ENCODE results near the gene TENM3.

The TENM3 gene

DNA sequence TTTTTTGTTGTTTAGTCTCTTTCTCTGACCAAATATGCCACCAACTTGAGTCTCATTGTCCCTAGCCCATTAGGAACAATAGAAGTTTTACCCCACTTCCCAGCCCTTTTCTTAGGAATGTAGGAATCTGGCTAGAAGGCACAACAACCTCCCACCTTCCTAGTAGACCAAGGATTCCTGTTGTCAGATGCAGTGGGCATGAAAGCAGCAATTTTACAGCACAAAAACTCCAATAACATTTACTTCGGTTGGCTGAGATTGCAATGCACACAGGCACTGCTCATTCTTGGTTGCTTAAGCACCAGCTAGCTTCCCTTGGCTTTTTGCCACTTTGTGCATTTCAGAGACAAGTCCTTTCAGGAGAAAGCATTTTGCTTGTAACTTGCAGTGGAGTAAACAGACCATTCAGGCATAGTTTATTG is 312.8 kb downstream of the TENM3 start:
- no peak overlapping the region for H3K4me3 ChIP-seq (replicated peaks in 1 of 2; ENCODE audit: low read depth in 2 of 2, low read length in 2 of 2)
- no peak for TF ChIP-seq CTCF (IDR thresholded peaks at IDR 0.05; ENCODE audit: low read depth, low read length)
- DNase-seq (ENCODE audit: low read depth in 2 of 2), result peak; percentile 38 to 83

DNA sequence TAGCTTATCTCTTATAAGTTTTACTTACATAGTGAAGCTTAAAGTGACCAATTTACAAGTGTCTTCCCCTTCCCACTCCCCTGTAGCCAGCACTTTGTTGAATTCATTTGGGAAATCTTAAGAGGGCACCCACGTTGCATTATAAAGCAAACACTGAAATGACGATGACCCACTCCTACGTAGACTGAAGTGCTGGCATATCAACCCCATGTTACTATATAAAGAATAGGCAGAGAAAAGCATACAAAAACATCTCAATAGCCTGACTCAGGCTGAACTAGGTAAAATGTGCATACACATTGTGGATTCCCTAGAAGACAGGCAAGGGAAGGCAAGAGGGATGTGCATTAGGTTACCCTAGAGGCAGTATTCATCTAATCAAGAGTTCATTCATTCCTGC is 313.4 kb downstream of the TENM3 start:
- DNase-seq (ENCODE audit: low read depth in 2 of 2), result no peak
- no peak for TF ChIP-seq CTCF (IDR thresholded peaks at IDR 0.05; ENCODE audit: low read depth, low read length)
- no peak overlapping the region for H3K4me3 ChIP-seq (replicated peaks in 1 of 2; ENCODE audit: low read depth in 2 of 2, low read length in 2 of 2)

GRCh38 chr4:182560358-182560757 is 317.2 kb downstream of the TENM3 start:
- DNase-seq (ENCODE audit: low read depth in 2 of 2), result peak in 1 of 2 donors; percentile 5
- no peak overlapping the region for H3K4me3 ChIP-seq (replicated peaks in 1 of 2; ENCODE audit: low read depth in 2 of 2, low read length in 2 of 2)
- no peak for TF ChIP-seq CTCF (IDR thresholded peaks at IDR 0.05; ENCODE audit: low read depth, low read length)

- no peak for TF ChIP-seq CTCF (IDR thresholded peaks at IDR 0.05; ENCODE audit: low read depth, low read length)
- no peak overlapping the region for H3K4me3 ChIP-seq (replicated peaks in 1 of 2; ENCODE audit: low read depth in 2 of 2, low read length in 2 of 2)
- DNase-seq (ENCODE audit: low read depth in 2 of 2), result no peak
These were observed 319.1 kb downstream of the TENM3 start for GRCh38 chr4:182562350-182562749.

DNA sequence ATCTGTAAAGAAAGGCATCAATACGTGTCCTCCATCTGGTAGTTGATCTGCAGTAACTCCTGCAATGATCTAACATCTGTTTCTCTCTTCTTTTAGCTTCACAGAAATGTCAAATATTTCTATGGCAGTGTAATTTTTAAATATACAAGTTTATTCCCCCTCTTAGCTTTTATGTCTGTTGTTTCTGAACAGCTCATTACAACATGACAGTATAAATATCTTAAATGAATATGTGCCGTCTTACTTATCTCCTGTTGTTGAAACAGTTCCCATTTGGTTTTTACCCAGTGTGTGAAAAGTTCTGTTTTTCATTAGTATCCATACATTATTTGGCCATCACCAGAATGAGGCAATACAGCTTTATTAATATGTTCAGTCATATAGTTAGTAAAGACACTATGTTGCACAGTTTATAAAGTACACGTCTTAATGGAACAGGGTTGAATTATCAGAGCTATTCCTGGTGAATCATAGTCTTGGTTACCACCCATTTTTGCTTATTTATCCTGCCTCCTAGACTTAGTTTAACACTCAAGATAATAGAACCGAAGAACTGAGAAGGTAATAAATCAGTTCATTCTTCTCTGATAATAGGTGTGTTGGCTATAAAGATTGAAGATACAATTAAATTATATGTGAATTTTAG is 321.6 kb downstream of the TENM3 start:
- no peak for DNase-seq (ENCODE audit: low read depth in 2 of 2)
- H3K4me3 ChIP-seq (replicated peaks in 1 of 2; ENCODE audit: low read depth in 2 of 2, low read length in 2 of 2), result no peak overlapping the region
- TF ChIP-seq CTCF (IDR thresholded peaks at IDR 0.05; ENCODE audit: low read depth, low read length), result no peak

DNA sequence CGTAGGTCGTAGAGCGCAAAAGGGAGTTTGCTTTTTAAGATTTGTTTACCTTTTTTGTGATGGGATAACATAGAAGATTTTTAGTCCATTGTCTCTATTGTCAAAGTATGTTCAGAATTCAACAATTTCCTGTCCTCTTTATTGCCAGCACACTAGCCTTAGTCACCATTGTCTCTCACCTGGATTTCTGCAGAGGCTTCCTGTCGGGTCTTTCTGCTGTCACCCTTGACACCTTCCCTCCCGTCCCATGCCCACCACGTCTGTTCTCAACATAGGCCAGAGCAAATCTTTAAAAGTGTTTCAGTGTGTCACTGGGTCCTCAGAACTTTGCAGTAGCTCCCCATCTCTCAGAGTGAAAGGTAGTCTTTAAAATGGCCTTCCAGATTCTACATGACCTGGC is 323.9 kb downstream of the TENM3 start:
- TF ChIP-seq CTCF (IDR thresholded peaks at IDR 0.05; ENCODE audit: low read depth, low read length), result no peak
- no peak overlapping the region for H3K4me3 ChIP-seq (replicated peaks in 1 of 2; ENCODE audit: low read depth in 2 of 2, low read length in 2 of 2)
- no peak for DNase-seq (ENCODE audit: low read depth in 2 of 2)

- DNase-seq (ENCODE audit: low read depth in 2 of 2), result no peak
- TF ChIP-seq CTCF (IDR thresholded peaks at IDR 0.05; ENCODE audit: low read depth, low read length), result no peak
These were observed 326.4 kb downstream of the TENM3 start for GRCh38 chr4:182569561-182569960.

More at GRCh38 chr4:182569561-182569960, 326.4 kb downstream of the TENM3 start:
- H3K4me3 ChIP-seq (replicated peaks in 1 of 2; ENCODE audit: low read depth in 2 of 2, low read length in 2 of 2), result no peak overlapping the region
